ENCODE data around the gene PRPH2. TPM values are rescaled to one million over a fixed set of nuclear protein-coding genes. Genes with fewer than 3 reads are reported as not detected.

The PRPH2 gene
- total and polyA plus RNA-seq, 2 of the 13 experiments (the other 11 are each of a cell fraction or from before 2014, with no cell fraction given): 0.03 to 0.04 TPM

- no peak for TF ChIP-seq ZBTB40 (IDR thresholded peaks at IDR 0.05)
- peak; percentile 59; the same call in 1 of the 2 replicates for TF ChIP-seq ZBTB40 (CRISPR knock-in tag; IDR thresholded peaks at IDR 0.05)
- no peak for TF ChIP-seq NPAS2 (CRISPR knock-in tag; IDR thresholded peaks at IDR 0.05; ENCODE audit: borderline replicate concordance)
- peak; percentile 88 for TF ChIP-seq ZNF687 (CRISPR knock-in tag; IDR thresholded peaks at IDR 0.05)
- no peak for TF ChIP-seq ZNF10 (CRISPR knock-in tag; IDR thresholded peaks at IDR 0.05; ENCODE audit: borderline replicate concordance, low read depth)
- TF ChIP-seq ZFAT (CRISPR knock-in tag; conservative IDR thresholded peaks at IDR 0.05): no peak
- peak; percentile 21; the same call in 1 of the 2 replicates for TF ChIP-seq CREBL2 (CRISPR knock-in tag; IDR thresholded peaks at IDR 0.05; ENCODE audit: borderline replicate concordance)
- TF ChIP-seq ZNF850 (CRISPR knock-in tag; conservative IDR thresholded peaks at IDR 0.05): no peak
- TF ChIP-seq, protein P1, sequence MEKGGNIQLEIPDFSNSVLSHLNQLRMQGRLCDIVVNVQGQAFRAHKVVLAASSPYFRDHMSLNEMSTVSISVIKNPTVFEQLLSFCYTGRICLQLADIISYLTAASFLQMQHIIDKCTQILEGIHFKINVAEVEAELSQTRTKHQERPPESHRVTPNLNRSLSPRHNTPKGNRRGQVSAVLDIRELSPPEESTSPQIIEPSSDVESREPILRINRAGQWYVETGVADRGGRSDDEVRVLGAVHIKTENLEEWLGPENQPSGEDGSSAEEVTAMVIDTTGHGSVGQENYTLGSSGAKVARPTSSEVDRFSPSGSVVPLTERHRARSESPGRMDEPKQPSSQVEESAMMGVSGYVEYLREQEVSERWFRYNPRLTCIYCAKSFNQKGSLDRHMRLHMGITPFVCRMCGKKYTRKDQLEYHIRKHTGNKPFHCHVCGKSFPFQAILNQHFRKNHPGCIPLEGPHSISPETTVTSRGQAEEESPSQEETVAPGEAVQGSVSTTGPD (CRISPR knock-in tag; IDR thresholded peaks at IDR 0.05): no peak
- TF ChIP-seq ZBTB1 (CRISPR knock-in tag; IDR thresholded peaks at IDR 0.05; ENCODE audit: borderline replicate concordance): 0 out of 2 replicates have a peak, but pooled peaks have one; percentile 34
- TF ChIP-seq ZBTB21 (CRISPR knock-in tag; IDR thresholded peaks at IDR 0.05): no peak
These were observed 24.3 kb upstream of the PRPH2 start (continued) for GRCh38 chr6:42746463-42747391.
